ENCODE data around the gene ALG14. TPM values are rescaled to one million over a fixed set of nuclear protein-coding genes. Genes with fewer than 3 reads are reported as not detected.

The ALG14 gene
- total and polyA plus RNA-seq, 10 of the 15 experiments (the other 5 are each of a cell fraction or from before 2014, with no cell fraction given) = 2.6 to 19.2 (median 7.5) TPM

GRCh38 chr1:94928293-94928939 lies 144.3 kb downstream of the ALG14 start:
- Histone ChIP-seq H3K9me3 (replicated peaks; ENCODE audit: control insufficient read depth, insufficient read depth, low read length) (no peaks in the 10 kb centered on the region), H3K36me3 (ENCODE audit: control insufficient read depth in 2 of 2, insufficient read depth in 2 of 2, low read length in 1 of 2) (no peaks in the 10 kb centered on the region), H4K20me1 (ENCODE audit: control insufficient read depth, insufficient read depth) (no peaks in the 10 kb centered on the region), H3K27ac (ENCODE audit: control insufficient read depth, insufficient read depth) (no peak overlapping the region), H3K27me3 (replicated peaks in 1 of 2; ENCODE audit: control insufficient read depth in 2 of 2, insufficient read depth in 2 of 2, low read length in 1 of 2) (peaks cover 3 to 7% of the 10 kb centered on the region in 2 experiments; a peak in 3 of 4 replicates), H3K4me1 (ENCODE audit: control insufficient read depth, insufficient read depth, low read length) (no peaks in the 10 kb centered on the region), H3K4me3 (0 out of 2 replicates have a peak overlapping the region, but pooled peaks have one; percentile 38), H2AFZ (ENCODE audit: control insufficient read depth, low read depth, low read length) (no peak overlapping the region), H3K79me2 (ENCODE audit: control insufficient read depth, insufficient read depth, low read length) (peaks cover 2% of the 10 kb centered on the region; the same call in 1 of the 2 replicates), H3K9ac (ENCODE audit: control insufficient read depth, insufficient read depth, low read length) (no peak overlapping the region), H3K4me2 (ENCODE audit: control insufficient read depth, insufficient read depth) (no peak overlapping the region)
- SMC1A ChIA-PET (ENCODE audit: uncharacterized antibody, unreplicated experiment) = interaction anchor here (1.1 kb wide), 1 partner anchor 75 kb away, joined by 3 read pairs; no protein-coding TSS in a partner anchor
- RAD21 ChIA-PET (ENCODE audit: unreplicated experiment) = no interaction called here
- in situ Hi-C loops (cut with MboI) = no loop called here
- FAIRE-seq (no peak), ATAC-seq (no peak), DNase-seq (ENCODE audit: low read depth, low spot score) (no peak)
- CTCF ChIA-PET = interaction anchor here (1.6 kb wide), 1 partner anchor 74 kb away, joined by 5 read pairs; no protein-coding TSS in a partner anchor
- 49% methylated on average over 7 of the region's 7 CpGs for WGBS (ENCODE audit: insufficient coverage, insufficient replicate concordance, low lambda C conversion rate, missing lambda C conversion rate)
- POLR2A ChIA-PET = no interaction called here
- TF ChIP-seq IKZF2 (IDR thresholded peaks at IDR 0.05) (no peak), ZBTB33 (IDR thresholded peaks at IDR 0.05) (no peak), PML (IDR thresholded peaks at IDR 0.05; ENCODE audit: low read length) (no peak), BACH1 (IDR thresholded peaks at IDR 0.05; ENCODE audit: borderline replicate concordance) (no peak), NKRF (conservative IDR thresholded peaks at IDR 0.05) (no peak), KDM1A (IDR thresholded peaks at IDR 0.05; ENCODE audit: borderline replicate concordance) (no peak), MLLT1 (IDR thresholded peaks at IDR 0.05) (no peak), POU2F2 (IDR thresholded peaks at IDR 0.05; ENCODE audit: borderline replicate concordance, low read depth, low read length) (no peak), SUZ12 (IDR thresholded peaks at IDR 0.05; ENCODE audit: unreplicated experiment) (no peak), ATF2 (IDR thresholded peaks at IDR 0.05; ENCODE audit: low read length) (no peak), TCF12 (IDR thresholded peaks at IDR 0.05; ENCODE audit: low read depth, low read length) (no peak), IKZF1 (conservative IDR thresholded peaks at IDR 0.05) (no peak)
- intact Hi-C loops (cut with micrococcal nuclease; ENCODE audit: unreplicated experiment) = no loop called here
- BruUV-seq (replicated peaks) = no TSS peak
